ES-I3 (cell line): ENCODE measurements around the gene NTNG2.
A peak's percentile ranks its signal among the peaks of the same experiment; 100 is the strongest.
"Not testable (repeated sequence)": the region's sequence is repeated elsewhere in the genome, so short reads cannot be mapped to it uniquely, and the experiment has no call there.

Experiments
- H3K36me3 ChIP-seq: 2 replicates; pipeline ENCODE4 v1.6.1; 2013; ENCODE audit warnings: mild to moderate bottlenecking, low read length, control low read depth, moderate library complexity; ENCODE audit not compliant: insufficient read depth
- H3K4me1 ChIP-seq: 2 replicates; pipeline ENCODE4 v1.6.1; 2013; ENCODE audit warnings: mild to moderate bottlenecking, control low read depth, low read length; ENCODE audit not compliant: insufficient read depth
- H3K9ac ChIP-seq: 2 replicates; pipeline ENCODE4 v1.6.1; 2013; ENCODE audit warnings: low read depth, mild to moderate bottlenecking, low read length, moderate library complexity
- H3K9me3 ChIP-seq: 2 replicates; pipeline ENCODE4 v1.6.1; 2013; ENCODE audit warnings: mild to moderate bottlenecking, low read length, moderate library complexity; ENCODE audit not compliant: control insufficient read depth, insufficient read depth

Gene NTNG2

DNA sequence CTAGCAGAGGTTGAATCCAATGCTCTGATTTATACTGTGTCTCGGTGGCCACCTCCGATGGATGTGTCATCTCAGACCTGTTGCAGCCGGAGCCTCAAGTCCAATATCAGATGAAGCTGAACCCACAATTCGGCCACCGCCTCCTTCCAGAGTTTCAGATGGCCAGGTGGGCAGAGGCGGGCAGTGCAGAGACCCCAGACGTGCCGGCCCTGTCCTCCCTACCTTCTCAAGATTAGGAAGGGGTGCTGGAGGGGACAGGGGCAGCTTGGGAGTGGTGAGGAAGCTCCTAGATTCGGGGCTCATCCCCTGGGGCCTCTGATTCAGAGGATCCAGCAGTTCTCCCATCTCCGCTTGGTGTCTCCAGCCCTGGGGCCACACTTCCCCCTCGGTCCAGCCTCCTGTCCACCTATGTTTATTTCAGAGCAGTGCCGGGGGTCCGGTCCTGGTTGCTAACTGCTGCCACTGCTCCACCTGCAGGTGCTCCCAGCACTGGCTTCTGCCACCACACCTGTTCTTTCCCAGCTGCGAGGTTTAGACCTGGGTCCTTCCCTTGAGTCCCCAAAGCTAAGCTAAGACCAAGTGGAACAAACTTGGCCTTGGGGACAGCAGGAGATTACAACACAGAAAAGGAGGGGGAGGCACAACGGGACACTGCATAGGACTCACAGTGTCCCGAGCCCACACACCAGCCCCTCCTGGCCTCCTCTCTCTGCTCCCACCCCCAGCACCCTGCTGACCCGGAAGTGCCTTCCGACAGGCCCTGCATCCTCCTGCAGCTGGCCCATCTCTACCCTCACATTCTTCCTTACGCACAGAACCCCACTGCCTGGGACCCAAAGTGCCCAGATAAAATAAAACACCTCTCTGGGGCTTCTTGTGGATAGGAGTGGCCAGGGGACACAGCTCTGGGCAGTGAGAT, 81.6 kb downstream of the NTNG2 start:
- no peaks in the 10 kb centered on the region for H3K9me3 ChIP-seq
- peaks cover 27% of the 10 kb centered on the region; the same call in 1 of the 2 replicates for H3K4me1 ChIP-seq
- no peaks in the 10 kb centered on the region for H3K36me3 ChIP-seq
- peak overlapping the region; percentile 74; the same call in 1 of the 2 replicates for H3K9ac ChIP-seq

DNA sequence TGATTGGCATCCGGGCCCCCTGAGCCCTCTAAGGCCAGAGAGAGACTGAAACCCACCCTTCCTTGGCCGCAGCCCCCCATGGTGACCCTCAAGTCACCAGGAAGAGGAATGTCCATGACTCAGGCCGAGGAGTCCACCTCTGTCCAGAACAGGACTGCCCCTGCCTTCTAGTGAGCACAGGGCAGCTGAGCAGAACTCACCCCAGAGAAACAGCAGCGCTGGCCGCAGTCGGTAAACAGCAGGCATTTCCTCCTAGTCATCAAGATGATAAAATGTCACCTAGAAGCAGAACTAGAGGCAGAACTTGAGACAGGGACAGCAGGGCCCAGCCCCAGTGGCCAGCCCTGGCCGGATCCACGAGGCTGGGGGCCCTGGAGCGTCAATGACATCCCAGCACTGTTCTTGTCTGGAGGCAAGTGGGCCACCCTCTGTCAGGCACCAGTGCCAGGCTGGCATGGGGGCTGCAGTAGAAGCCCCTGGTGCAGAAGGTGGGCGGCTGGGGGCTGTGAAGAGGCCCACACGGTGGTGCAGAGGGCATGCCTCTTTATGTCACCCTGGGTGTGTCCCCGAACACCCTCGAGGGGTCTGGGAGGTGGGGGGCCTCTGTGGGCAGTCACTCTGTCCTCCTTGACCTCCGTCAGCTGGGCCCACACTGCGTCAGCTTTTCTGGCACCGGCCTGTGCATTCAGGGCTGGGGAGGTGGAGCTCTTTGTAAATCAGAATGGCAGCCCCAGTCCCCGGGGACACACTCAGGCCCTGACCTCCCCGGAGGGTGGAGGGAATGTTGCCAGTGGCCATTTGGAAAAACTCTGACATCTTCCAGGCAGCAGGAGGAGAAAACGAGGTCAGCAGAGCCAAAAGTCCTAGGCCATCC, 83.0 kb downstream of the NTNG2 start:
- no peak overlapping the region for H3K9ac ChIP-seq

DNA sequence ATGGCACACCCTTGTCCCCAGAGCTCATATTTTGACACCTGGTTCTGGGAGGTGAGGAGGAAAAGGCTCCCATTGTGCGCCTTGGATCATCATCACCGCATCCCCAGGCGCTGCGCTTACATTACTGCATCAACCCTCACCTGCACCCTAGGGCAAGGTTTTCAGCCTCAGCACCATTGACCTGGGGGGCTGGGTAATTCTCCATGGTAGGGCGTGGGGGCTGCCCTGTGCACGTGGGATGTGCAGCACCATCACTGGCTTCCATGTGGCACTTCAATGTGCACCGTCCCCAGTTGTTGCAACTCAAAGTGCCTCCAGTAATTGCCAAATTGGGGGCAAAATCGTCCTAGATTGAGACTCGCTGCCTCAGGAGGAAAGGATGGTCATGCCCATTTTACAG, 83.6 kb downstream of the NTNG2 start:
- Histone ChIP-seq H3K36me3 (no peaks in the 10 kb centered on the region), H3K9me3 (no peaks in the 10 kb centered on the region), H3K4me1 (peaks cover 27% of the 10 kb centered on the region; the same call in 1 of the 2 replicates), H3K9ac (no peak overlapping the region)

More for the DNA sequence above, 83.0 kb downstream of the NTNG2 start:
- Histone ChIP-seq H3K36me3 (no peaks in the 10 kb centered on the region), H3K4me1 (peaks cover 27% of the 10 kb centered on the region; the same call in 1 of the 2 replicates), H3K9me3 (no peaks in the 10 kb centered on the region)

DNA sequence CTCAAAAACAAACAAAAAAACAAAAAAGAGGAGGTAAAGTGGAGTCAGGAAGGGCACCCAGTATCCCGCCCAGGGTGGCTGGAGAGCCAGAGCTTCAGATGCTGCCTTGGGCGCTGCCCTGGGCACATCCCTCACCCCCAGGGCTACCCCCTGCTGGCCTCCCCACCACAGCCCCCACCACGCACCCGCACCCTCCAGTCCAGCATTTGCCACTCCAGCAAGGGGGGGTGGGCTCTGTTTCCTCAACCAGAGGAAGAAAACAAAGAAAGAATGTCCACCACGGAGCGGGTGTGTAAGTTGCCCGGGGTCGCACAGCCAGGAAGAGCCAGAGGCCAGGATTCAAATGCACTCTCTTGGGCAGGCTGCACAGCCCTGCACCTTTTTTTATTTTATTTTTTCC, 86.1 kb downstream of the NTNG2 start:
- Histone ChIP-seq H3K36me3 (no peaks in the 10 kb centered on the region), H3K4me1 (peaks cover 24% of the 10 kb centered on the region; the same call in 1 of the 2 replicates), H3K9ac (no peak overlapping the region), H3K9me3 (peaks cover 10% of the 10 kb centered on the region; the same call in 1 of the 2 replicates)

DNA sequence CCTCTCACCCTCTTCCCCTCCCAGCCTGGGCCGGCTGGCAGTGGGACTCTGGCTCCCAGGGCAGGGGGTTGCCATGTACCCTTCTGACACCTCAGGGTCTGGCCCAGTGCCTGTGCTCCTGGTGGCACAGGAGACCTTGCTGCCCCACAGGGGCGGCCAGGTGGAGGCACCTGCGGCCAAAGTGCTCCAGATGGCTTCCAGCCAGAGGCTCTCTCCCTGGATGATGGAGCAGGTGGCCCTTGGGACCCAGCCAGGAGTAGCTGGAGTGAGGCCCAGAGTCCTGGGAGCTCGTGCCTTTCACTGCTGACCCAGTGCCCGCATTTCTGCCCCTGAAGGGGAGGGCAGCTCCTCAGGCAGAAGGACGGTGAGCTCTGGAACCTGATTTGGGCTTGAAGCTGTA, 87.3 kb downstream of the NTNG2 start:
- Histone ChIP-seq H3K4me1 (peaks cover 13% of the 10 kb centered on the region; the same call in 1 of the 2 replicates), H3K9me3 (peaks cover 10% of the 10 kb centered on the region; the same call in 1 of the 2 replicates), H3K9ac (no peak overlapping the region), H3K36me3 (no peaks in the 10 kb centered on the region)

DNA sequence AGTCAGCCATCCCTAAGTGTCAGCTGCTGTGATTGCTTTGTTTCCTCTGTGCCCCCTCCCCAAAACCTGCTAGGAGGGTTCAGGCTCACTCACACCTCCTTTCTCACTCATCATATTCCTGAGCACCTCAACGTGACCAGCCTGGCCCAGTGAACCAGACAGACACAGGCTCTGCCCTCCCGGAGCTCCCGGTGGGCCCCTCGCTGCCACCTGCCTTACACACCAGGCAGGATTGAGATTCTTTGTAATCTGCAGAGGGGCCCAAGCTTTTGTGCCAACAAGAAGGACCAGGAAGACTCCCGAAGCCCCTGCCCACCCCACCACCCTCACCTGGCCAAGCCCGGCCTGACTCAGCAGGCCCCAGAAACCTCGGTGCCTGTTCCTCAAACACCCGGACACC, 87.8 kb downstream of the NTNG2 start:
- Histone ChIP-seq H3K4me1 (peaks cover 13% of the 10 kb centered on the region; the same call in 1 of the 2 replicates), H3K9ac (no peak overlapping the region), H3K36me3 (no peaks in the 10 kb centered on the region), H3K9me3 (peaks cover 10% of the 10 kb centered on the region; the same call in 1 of the 2 replicates)

DNA sequence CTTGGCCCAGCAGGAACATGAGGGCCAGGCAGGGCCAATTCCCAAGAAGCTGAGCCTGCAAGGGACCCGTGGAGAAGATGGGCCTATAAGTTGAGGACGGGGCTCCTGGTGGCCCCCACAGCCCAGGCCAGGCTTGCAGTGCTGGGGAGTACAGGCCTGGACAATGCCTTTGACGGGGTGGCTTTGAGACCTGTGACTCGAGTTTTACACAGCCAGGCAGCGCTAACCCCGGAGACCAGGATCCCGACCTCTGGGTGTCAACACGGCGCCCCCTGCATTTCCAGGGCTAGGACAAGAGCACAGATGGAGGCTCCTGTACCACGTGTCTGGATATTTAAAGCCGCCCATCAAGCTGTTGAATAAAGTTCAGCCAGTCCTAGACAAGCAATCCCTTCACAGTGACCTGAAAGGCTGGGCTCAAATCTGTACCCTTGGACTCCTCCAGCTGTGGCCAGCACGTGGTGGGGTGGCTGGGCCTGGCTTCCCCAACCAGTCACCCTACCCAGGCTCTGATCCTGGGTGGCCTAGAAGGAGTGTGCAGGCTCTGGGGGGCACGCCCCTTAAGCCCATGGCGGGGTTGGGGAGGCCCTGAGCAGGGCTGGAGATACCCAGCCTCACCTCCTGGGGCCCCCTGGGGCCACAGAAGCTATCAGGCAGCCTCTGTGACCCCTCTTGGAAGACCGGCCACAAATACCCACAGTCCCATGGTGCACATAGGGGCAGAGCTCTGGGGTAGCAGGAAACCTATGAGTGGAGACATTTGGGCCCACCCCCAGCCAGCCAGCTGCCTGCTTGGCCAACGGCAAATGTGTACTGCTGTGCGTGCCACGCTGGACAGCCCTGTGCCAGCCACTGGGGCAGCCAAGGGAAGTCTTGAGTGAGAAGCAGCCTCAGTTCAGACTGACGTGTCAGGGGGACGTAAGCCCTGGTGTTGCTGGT, 88.7 kb downstream of the NTNG2 start:
- no peak overlapping the region for H3K9ac ChIP-seq
- H3K9me3 ChIP-seq, result peaks cover 10% of the 10 kb centered on the region; the same call in 1 of the 2 replicates
- no peaks in the 10 kb centered on the region for H3K36me3 ChIP-seq
- peaks cover 4% of the 10 kb centered on the region; the same call in 1 of the 2 replicates for H3K4me1 ChIP-seq

DNA sequence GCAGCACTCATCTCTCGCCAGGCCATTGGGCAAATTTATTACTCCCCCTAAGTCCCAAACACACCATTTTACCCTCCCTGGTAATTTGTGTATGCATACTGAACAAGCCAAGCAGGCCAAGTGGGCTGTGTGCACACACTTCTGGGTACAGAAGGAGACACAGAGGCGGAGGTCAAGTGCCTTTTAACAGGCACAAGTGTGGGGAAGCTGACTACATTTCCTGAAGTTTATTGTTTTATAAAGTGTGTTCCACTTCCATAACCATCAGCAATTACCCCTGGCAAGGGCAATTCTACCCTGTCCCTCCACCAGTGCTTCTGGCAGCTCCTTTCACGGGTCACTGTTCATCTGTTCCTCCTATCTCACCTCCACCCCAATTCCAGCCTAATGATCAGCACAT, 99.0 kb downstream of the NTNG2 start:
- Histone ChIP-seq H3K9me3 (no peaks in the 10 kb centered on the region), H3K36me3 (peaks cover 9% of the 10 kb centered on the region; the same call in 1 of the 2 replicates), H3K9ac (no peak overlapping the region), H3K4me1 (no peaks in the 10 kb centered on the region; the same call in 1 of the 2 replicates)

DNA sequence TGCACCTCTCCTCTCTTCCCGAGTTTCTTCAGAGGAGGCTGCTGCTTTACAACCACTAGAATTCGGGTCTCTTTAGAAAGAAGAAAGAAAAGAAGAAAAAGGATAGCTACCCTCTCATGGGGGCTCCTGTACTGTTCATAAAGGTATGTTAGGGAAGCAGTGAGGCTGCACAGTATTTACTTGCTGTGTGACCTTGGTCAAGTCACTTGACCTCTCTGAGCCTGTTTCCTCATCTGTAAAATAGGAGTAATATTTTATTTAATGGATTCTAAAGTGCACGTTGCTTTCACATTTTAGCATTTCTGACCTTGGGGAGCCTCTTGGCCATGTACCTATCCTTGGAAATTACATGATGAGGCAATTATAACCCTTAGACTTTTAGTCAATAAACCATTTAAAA, 104.2 kb downstream of the NTNG2 start:
- H3K9me3 ChIP-seq, result no peaks in the 10 kb centered on the region
- H3K9ac ChIP-seq, result no peak overlapping the region
- H3K36me3 ChIP-seq, result peaks cover 20% of the 10 kb centered on the region
- no peaks in the 10 kb centered on the region for H3K4me1 ChIP-seq

DNA sequence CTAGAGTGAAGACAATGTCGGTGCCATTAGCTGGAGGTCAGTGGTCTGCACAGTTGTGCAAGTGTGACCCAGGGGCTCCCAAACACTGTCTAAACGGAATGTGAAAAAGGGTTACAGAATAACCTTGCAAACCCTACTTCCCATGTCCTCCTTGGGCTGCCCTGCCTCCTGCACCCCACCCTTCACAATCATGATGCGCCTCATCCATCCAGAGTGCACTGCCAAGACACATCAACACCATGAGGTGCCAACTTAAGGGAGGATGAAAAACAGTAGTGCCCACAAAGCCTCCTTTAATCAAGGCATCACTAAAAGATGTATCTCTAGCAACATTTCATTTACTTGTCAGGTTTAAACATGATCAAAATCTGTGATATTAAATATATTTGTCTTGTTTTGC, 105.8 kb downstream of the NTNG2 start:
- no peaks in the 10 kb centered on the region for H3K9me3 ChIP-seq
- peaks cover 27% of the 10 kb centered on the region for H3K36me3 ChIP-seq
- no peak overlapping the region for H3K9ac ChIP-seq
- no peaks in the 10 kb centered on the region for H3K4me1 ChIP-seq

DNA sequence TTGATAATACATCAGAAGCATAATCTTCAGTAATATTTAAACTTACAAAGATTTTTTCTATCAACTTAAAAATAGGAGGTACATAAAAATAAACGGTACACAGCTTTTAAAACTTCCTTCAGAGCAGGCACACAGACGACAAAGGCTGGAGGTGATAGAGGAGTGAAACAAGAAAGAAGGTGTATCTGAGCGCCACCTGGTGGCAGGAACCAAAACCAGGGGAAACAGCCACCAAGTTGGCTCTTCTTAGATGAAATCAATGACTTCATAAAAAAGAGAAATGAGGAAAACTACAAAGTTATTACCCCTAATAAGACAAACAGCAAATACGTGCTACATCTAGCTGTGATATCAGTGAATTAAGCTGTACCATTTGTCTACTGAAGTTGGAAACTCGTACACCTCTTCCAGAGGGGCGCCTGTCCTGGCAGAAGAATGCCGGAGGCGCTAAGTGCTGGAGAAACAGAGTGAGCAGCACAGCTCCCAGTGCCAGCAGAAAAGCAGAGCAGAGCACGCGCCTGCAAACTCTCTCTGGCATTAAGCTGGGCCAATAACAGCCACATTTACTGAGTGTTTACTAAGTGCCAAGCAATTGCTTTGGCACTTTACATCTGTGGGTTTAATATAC, 107.0 kb downstream of the NTNG2 start:
- peaks cover 27% of the 10 kb centered on the region for H3K36me3 ChIP-seq

DNA sequence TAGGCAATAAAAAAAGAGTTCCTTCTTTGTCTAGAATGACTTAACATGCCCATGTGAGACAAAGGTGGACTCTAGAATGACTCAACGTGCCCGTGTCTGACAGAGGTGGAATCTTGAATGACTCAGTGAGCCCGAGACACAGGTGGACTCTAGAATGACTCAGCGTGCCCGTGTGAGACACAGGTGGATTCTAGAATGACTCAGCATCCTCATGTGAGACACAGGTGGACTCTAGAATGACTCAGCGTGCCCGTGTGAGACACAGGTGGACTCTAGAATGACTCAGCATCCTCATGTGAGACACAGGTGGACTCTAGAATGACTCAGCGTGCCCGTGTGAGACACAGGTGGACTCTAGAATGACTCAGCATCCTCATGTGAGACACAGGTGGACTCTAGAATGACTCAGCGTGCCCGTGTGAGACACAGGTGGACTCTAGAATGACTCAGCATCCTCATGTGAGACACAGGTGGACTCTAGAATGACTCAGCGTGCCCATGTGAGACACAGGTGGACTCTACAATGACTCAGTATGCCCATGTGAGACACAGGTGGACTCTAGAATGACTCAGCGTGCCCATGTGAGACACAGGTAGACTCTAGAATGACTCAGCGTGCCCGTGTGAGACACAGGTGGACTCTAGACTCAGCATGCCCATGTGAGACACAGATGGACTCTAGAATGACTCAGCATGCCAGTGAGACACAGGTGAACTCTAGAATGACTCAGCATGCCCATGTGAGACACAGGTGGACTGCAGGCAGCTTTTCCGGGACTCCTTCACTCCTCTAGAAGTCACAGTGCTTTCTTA, 108.1 kb downstream of the NTNG2 start:
- peaks cover 24% of the 10 kb centered on the region for H3K36me3 ChIP-seq
- not testable (repeated sequence) for H3K9me3 ChIP-seq, H3K4me1 ChIP-seq, H3K9ac ChIP-seq

More for the DNA sequence above, 107.0 kb downstream of the NTNG2 start:
- Histone ChIP-seq H3K9me3 (no peaks in the 10 kb centered on the region), H3K4me1 (no peaks in the 10 kb centered on the region), H3K9ac (no peak overlapping the region)
